ENCODE measurements around the gene GRIK1.

The GRIK1 gene

DNA sequence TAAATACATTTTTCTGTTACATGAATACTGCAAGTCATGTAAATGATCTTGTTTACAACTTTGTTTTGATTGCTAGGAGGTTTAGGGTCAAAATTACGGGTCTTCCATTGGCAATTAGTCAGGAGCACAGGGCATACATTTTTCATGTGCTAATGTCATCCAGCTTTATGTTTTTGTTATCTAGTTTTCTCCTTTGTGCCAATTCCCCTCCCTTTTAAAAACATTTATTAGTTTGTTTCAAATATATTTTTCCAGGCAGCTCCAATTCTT, 280.9 kb downstream of the GRIK1 start:
- no peak overlapping the region for H3K23ac ChIP-seq (ENCODE audit: low read length in 2 of 2)
- no peak for DNase-seq

DNA sequence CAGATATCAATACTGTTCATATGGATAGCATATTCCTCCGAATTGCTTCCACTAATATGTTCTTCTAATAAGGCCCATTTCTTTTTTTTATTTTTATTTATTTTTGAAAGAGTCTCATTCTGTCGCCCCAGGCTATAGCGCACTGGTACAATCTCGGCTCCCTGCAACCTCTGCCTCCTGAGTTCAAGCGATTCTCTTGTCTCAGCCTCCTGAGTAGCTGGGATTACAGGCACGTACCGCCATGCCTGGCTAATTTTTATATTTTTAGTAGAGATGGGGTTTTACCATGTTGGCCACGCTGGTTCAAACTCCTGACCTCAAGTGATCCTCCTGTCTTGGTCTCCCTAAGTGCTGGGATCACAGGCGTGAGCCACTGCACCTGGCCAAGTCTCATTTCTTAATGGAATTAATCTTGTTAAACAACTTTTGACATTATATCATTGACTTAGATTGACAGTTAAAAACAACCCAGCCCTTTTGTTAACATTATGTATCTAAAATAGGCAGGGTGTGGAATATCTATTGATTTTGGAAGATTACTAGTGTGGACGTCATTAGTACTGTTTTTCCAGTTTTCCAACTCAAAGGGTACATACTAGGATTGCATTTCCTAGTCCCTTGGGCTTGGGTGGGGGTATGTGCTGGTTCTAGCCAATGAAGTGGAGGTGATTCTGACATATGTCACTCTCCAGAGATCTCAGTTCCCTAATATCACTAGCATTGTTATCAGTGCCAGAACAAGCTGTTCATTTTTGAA, 281.4 kb downstream of the GRIK1 start:
- Histone ChIP-seq H3K18ac (ENCODE audit: low read depth in 1 of 2, low read length in 2 of 2) (no peak overlapping the region), H4K8ac (ENCODE audit: low read length) (no peak overlapping the region), H2AK5ac (ENCODE audit: low read length, severe bottlenecking) (no peak overlapping the region), H3K4me3 (ENCODE audit: insufficient read depth in 1 of 2, low read depth in 1 of 2, low read length in 2 of 2) (no peak overlapping the region), H3K9me3 (ENCODE audit: control insufficient read depth, low read length) (no peaks in the 10 kb centered on the region), H3K27ac (ENCODE audit: low read length, poor library complexity, severe bottlenecking) (no peak overlapping the region), H3K23ac (ENCODE audit: low read length in 2 of 2) (no peak overlapping the region), H3K27me3 (ENCODE audit: control insufficient read depth in 1 of 2, insufficient read depth in 1 of 2, low read length in 2 of 2) (no peaks in the 10 kb centered on the region), H3K4me2 (ENCODE audit: low read length, poor library complexity, severe bottlenecking) (no peak overlapping the region), H3K9ac (ENCODE audit: low read length) (no peak overlapping the region), H2BK15ac (ENCODE audit: low read depth, poor library complexity, severe bottlenecking) (no peak overlapping the region), H3K79me1 (replicated peaks; ENCODE audit: low read length, poor library complexity, severe bottlenecking) (no peaks in the 10 kb centered on the region), H2AFZ (ENCODE audit: low read depth, low read length) (no peak overlapping the region), H4K91ac (ENCODE audit: low read length) (no peak overlapping the region), H3K36me3 (ENCODE audit: control insufficient read depth in 1 of 2, insufficient read depth in 2 of 2, low read depth in 1 of 2, low read length in 2 of 2) (no peaks in the 10 kb centered on the region), H2BK120ac (ENCODE audit: low read depth, low read length) (no peak overlapping the region), H3K4ac (ENCODE audit: low read depth in 1 of 2, low read length in 2 of 2) (no peak overlapping the region), H2BK12ac (ENCODE audit: low read length in 2 of 2) (no peak overlapping the region), H3K4me1 (ENCODE audit: control insufficient read depth, insufficient read depth, low read depth, low read length) (no peaks in the 10 kb centered on the region), H2BK5ac (ENCODE audit: low read depth, low read length, poor library complexity, severe bottlenecking) (no peak overlapping the region), H3K14ac (ENCODE audit: low read length in 2 of 2) (no peak overlapping the region)
- no peak for DNase-seq
- 94% methylated on average over 8 of the region's 10 CpGs for WGBS

More for the DNA sequence above, 280.9 kb downstream of the GRIK1 start:
- no peak overlapping the region for H3K14ac ChIP-seq (ENCODE audit: low read length in 2 of 2)
- no peaks in the 10 kb centered on the region for H3K27me3 ChIP-seq (ENCODE audit: control insufficient read depth in 1 of 2, insufficient read depth in 1 of 2, low read length in 2 of 2)
- H3K4ac ChIP-seq (ENCODE audit: low read depth in 1 of 2, low read length in 2 of 2), result no peak overlapping the region
- no peak overlapping the region for H4K8ac ChIP-seq (ENCODE audit: low read length)
- H2AK5ac ChIP-seq (ENCODE audit: low read length, severe bottlenecking), result no peak overlapping the region
- H2BK120ac ChIP-seq (ENCODE audit: low read depth, low read length), result no peak overlapping the region
- H2BK5ac ChIP-seq (ENCODE audit: low read depth, low read length, poor library complexity, severe bottlenecking), result no peak overlapping the region
- no peaks in the 10 kb centered on the region for H3K9me3 ChIP-seq (ENCODE audit: control insufficient read depth, low read length)
- WGBS, result 43% methylated on average over 1 of the region's 1 CpG
- H2BK12ac ChIP-seq (ENCODE audit: low read length in 2 of 2), result no peak overlapping the region
- H3K4me1 ChIP-seq (ENCODE audit: control insufficient read depth, insufficient read depth, low read depth, low read length), result no peaks in the 10 kb centered on the region
- H3K4me3 ChIP-seq (ENCODE audit: insufficient read depth in 1 of 2, low read depth in 1 of 2, low read length in 2 of 2), result no peak overlapping the region
- no peak overlapping the region for H3K27ac ChIP-seq (ENCODE audit: low read length, poor library complexity, severe bottlenecking)
- H3K18ac ChIP-seq (ENCODE audit: low read depth in 1 of 2, low read length in 2 of 2), result no peak overlapping the region
- no peak overlapping the region for H2AFZ ChIP-seq (ENCODE audit: low read depth, low read length)
- no peak overlapping the region for H3K9ac ChIP-seq (ENCODE audit: low read length)
- H3K4me2 ChIP-seq (ENCODE audit: low read length, poor library complexity, severe bottlenecking), result no peak overlapping the region
- no peak overlapping the region for H2BK15ac ChIP-seq (ENCODE audit: low read depth, poor library complexity, severe bottlenecking)
- H4K91ac ChIP-seq (ENCODE audit: low read length), result no peak overlapping the region
- H3K36me3 ChIP-seq (ENCODE audit: control insufficient read depth in 1 of 2, insufficient read depth in 2 of 2, low read depth in 1 of 2, low read length in 2 of 2), result no peaks in the 10 kb centered on the region
- H3K79me1 ChIP-seq (replicated peaks; ENCODE audit: low read length, poor library complexity, severe bottlenecking), result no peaks in the 10 kb centered on the region

DNA sequence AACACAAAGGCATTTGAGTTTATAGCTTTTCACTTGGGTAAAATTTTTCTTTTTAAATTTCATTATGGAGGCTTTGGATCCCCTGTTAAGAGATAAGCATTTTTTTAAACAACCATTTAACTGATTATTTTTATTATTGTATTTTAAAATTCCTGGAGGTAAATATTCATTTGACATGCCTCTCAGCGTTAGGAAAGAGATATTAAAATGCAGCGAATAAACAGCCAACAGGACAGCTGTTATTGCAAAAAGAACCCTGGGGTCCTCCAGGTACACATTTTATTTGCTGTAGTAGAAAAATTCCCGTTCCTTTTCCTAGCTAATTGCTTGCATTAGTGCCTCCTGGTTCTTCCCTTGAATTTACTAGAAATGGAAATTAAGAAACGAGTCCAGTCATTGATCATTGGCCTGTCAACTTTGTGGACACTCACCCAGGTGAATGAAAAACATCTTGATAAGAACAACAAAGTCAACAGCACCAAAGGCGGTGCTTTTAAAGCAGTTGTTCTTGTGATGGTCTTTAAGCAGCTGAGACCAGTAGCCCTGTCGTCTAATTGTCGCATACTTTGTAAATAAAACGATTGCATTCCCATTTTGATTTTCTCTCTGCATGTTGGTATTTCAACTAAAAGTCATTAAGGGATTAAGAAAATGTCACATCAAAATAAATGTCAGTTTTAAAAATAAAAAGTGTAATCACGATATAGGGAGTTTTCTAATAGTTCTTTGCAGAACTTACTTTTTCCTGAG, 282.4 kb downstream of the GRIK1 start:
- H2AFZ ChIP-seq (ENCODE audit: low read depth, low read length), result no peak overlapping the region
- H3K9ac ChIP-seq (ENCODE audit: low read length), result no peak overlapping the region
- DNase-seq, result no peak
- H4K91ac ChIP-seq (ENCODE audit: low read length), result no peak overlapping the region
- no peak overlapping the region for H2BK5ac ChIP-seq (ENCODE audit: low read depth, low read length, poor library complexity, severe bottlenecking)
- no peaks in the 10 kb centered on the region for H3K4me1 ChIP-seq (ENCODE audit: control insufficient read depth, insufficient read depth, low read depth, low read length)
- H2BK120ac ChIP-seq (ENCODE audit: low read depth, low read length), result no peak overlapping the region
- H3K18ac ChIP-seq (ENCODE audit: low read depth in 1 of 2, low read length in 2 of 2), result peak overlapping the region in 1 of 2 experiments; percentile 29
- H3K4me3 ChIP-seq (ENCODE audit: insufficient read depth in 1 of 2, low read depth in 1 of 2, low read length in 2 of 2), result no peak overlapping the region
- no peaks in the 10 kb centered on the region for H3K27me3 ChIP-seq (ENCODE audit: control insufficient read depth in 1 of 2, insufficient read depth in 1 of 2, low read length in 2 of 2)
- 77% methylated on average over 8 of the region's 9 CpGs for WGBS
- H2BK12ac ChIP-seq (ENCODE audit: low read length in 2 of 2), result no peak overlapping the region
- no peaks in the 10 kb centered on the region for H3K36me3 ChIP-seq (ENCODE audit: control insufficient read depth in 1 of 2, insufficient read depth in 2 of 2, low read depth in 1 of 2, low read length in 2 of 2)
- no peak overlapping the region for H3K4ac ChIP-seq (ENCODE audit: low read depth in 1 of 2, low read length in 2 of 2)
- no peak overlapping the region for H3K4me2 ChIP-seq (ENCODE audit: low read length, poor library complexity, severe bottlenecking)
- no peak overlapping the region for H4K8ac ChIP-seq (ENCODE audit: low read length)
- H3K23ac ChIP-seq (ENCODE audit: low read length in 2 of 2), result no peak overlapping the region
- no peak overlapping the region for H2BK15ac ChIP-seq (ENCODE audit: low read depth, poor library complexity, severe bottlenecking)
- H2AK5ac ChIP-seq (ENCODE audit: low read length, severe bottlenecking), result no peak overlapping the region
- H3K14ac ChIP-seq (ENCODE audit: low read length in 2 of 2), result no peak overlapping the region
- H3K27ac ChIP-seq (ENCODE audit: low read length, poor library complexity, severe bottlenecking), result peak overlapping the region; percentile 78
- no peaks in the 10 kb centered on the region for H3K9me3 ChIP-seq (ENCODE audit: control insufficient read depth, low read length)
- no peaks in the 10 kb centered on the region for H3K79me1 ChIP-seq (replicated peaks; ENCODE audit: low read length, poor library complexity, severe bottlenecking)

DNA sequence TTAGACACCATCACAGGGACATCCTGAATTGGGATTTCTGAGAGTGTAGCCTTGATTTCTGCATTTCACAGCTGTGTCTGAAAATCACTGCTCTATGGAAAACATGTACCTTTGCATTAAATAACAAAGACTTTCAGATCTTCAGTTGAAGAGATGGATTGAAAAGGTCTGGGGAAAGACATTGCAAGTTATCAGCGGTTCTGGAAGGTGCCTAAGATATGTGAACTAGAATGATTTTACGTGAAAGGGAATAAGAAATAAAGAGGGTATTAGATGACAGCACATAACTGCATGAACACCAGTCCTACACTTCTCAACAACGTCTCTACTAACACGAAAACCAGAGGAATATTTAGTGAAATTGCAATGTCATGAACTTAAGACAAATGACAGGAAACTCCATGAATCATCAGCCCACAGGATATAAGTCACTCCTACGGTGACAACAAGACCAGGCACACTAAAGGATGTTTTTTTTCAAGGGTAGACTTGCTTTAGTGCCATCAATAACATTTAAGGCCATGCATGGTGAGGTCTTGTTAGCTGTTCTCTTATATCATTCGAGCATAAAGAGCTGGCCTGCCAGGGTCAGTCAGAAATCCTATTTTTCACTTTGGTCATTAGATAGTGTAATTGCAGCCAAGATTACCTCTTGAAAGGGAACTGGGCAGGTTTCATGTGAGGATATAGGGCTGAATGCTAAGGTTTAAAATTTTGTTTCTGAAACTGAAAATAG, 283.1 kb downstream of the GRIK1 start:
- no peak overlapping the region for H2BK12ac ChIP-seq (ENCODE audit: low read length in 2 of 2)
- H3K4me3 ChIP-seq (ENCODE audit: insufficient read depth in 1 of 2, low read depth in 1 of 2, low read length in 2 of 2), result no peak overlapping the region
- H2BK5ac ChIP-seq (ENCODE audit: low read depth, low read length, poor library complexity, severe bottlenecking), result no peak overlapping the region
- no peaks in the 10 kb centered on the region for H3K27me3 ChIP-seq (ENCODE audit: control insufficient read depth in 1 of 2, insufficient read depth in 1 of 2, low read length in 2 of 2)
- no peak overlapping the region for H2AFZ ChIP-seq (ENCODE audit: low read depth, low read length)
- no peak overlapping the region for H3K23ac ChIP-seq (ENCODE audit: low read length in 2 of 2)
- H3K27ac ChIP-seq (ENCODE audit: low read length, poor library complexity, severe bottlenecking), result peak overlapping the region; percentile 78
- DNase-seq, result peak; percentile 83
- no peaks in the 10 kb centered on the region for H3K4me1 ChIP-seq (ENCODE audit: control insufficient read depth, insufficient read depth, low read depth, low read length)
- H3K4ac ChIP-seq (ENCODE audit: low read depth in 1 of 2, low read length in 2 of 2), result no peak overlapping the region
- no peak overlapping the region for H4K8ac ChIP-seq (ENCODE audit: low read length)
- no peaks in the 10 kb centered on the region for H3K9me3 ChIP-seq (ENCODE audit: control insufficient read depth, low read length)
- no peak overlapping the region for H3K18ac ChIP-seq (ENCODE audit: low read depth in 1 of 2, low read length in 2 of 2)
- H3K14ac ChIP-seq (ENCODE audit: low read length in 2 of 2), result no peak overlapping the region
- no peak overlapping the region for H2BK120ac ChIP-seq (ENCODE audit: low read depth, low read length)
- no peak overlapping the region for H3K9ac ChIP-seq (ENCODE audit: low read length)
- H2BK15ac ChIP-seq (ENCODE audit: low read depth, poor library complexity, severe bottlenecking), result no peak overlapping the region
- H2AK5ac ChIP-seq (ENCODE audit: low read length, severe bottlenecking), result no peak overlapping the region
- H4K91ac ChIP-seq (ENCODE audit: low read length), result no peak overlapping the region
- WGBS, result 0% methylated on average over 4 of the region's 6 CpGs
- H3K4me2 ChIP-seq (ENCODE audit: low read length, poor library complexity, severe bottlenecking), result no peak overlapping the region
- no peaks in the 10 kb centered on the region for H3K36me3 ChIP-seq (ENCODE audit: control insufficient read depth in 1 of 2, insufficient read depth in 2 of 2, low read depth in 1 of 2, low read length in 2 of 2)
- no peaks in the 10 kb centered on the region for H3K79me1 ChIP-seq (replicated peaks; ENCODE audit: low read length, poor library complexity, severe bottlenecking)

Measured in mesenchymal stem cell (in vitro differentiated cells and primary cell).